H1 (cell line): ENCODE measurements around the gene KCNMB1. TPM values are rescaled to one million over a fixed set of nuclear protein-coding genes. Genes with fewer than 3 reads are reported as not detected.

Experiments
- CTCF ChIA-PET: fragments of 300-600 bp; sonication (Branson Sonifier 250); formaldehyde crosslinking; loops from one replicate; lab custom pipeline; 2021; ENCODE audit not compliant: partially characterized antibody; lab: Charles Lee
- POLR2A ChIA-PET: fragments of 300-600 bp; sonication (Branson Sonifier 250); formaldehyde crosslinking; loops from one replicate; lab custom pipeline; 2021; ENCODE audit warnings: inconsistent platforms; ENCODE audit not compliant: partially characterized antibody; lab: Charles Lee
- DNase-seq, 2 experiments: peaks; one replicate each; pipeline versions ENCODE4 v3.0.0 to v3.0.0-alpha.2; 2010 to 2022; ENCODE audit warnings: low spot score in 2 of 2, low read depth in 1 of 2, mixed read lengths in 1 of 2
- FAIRE-seq: peaks from 2 replicates; lab custom pipeline; 2011; peaks lifted over from hg19 to GRCh38; lab: Jason Lieb, UNC
- H2AFZ ChIP-seq: 2 replicates; pipeline ENCODE4 v1.8.1; 2012; ENCODE audit warnings: low read length, inconsistent platforms
- H2AK5ac ChIP-seq: 2 replicates; pipeline ENCODE4 v1.6.1; 2013; ENCODE audit warnings: low read depth, low read length
- H2BK120ac ChIP-seq: replicated peaks from 2 replicates; pipeline ENCODE3; 2013; ENCODE audit warnings: low read depth, low read length, inconsistent platforms
- H2BK12ac ChIP-seq: 2 replicates; pipeline ENCODE4 v1.6.1; 2013; ENCODE audit warnings: low read depth, low read length
- H2BK15ac ChIP-seq: 2 replicates; pipeline ENCODE4 v1.6.1; 2013; ENCODE audit warnings: low read length
- H2BK20ac ChIP-seq: 2 replicates; pipeline ENCODE4 v1.6.1; 2013; ENCODE audit warnings: low read length
- H2BK5ac ChIP-seq: 2 replicates; pipeline ENCODE4 v1.6.1; 2013; ENCODE audit warnings: low read depth, low read length
- H3K14ac ChIP-seq: 2 replicates; pipeline ENCODE4 v1.6.1; 2013; ENCODE audit warnings: inconsistent platforms; ENCODE audit not compliant: insufficient read length
- H3K18ac ChIP-seq: 2 replicates; pipeline ENCODE4 v1.6.1; 2013; ENCODE audit warnings: low read length; ENCODE audit errors: extremely low read depth
- H3K23ac ChIP-seq: 2 replicates; pipeline ENCODE4 v1.6.1; 2013; ENCODE audit warnings: inconsistent platforms; ENCODE audit not compliant: insufficient read length
- H3K23me2 ChIP-seq: 2 replicates; pipeline ENCODE4 v1.6.1; 2013; ENCODE audit warnings: low read depth, low read length
- H3K27ac ChIP-seq: 2 replicates; pipeline ENCODE4 v1.6.1; 2011; ENCODE audit warnings: low read depth, low read length, inconsistent platforms
- H3K27me3 ChIP-seq, 4 experiments: replicated peaks in 1 of 4; 1 replicate in 1 of 4; 2 replicates in 3 of 4; pipeline versions ENCODE4 v1.6.1 to v1.8.1; 2011 to 2013; ENCODE audit warnings: low read length in 3 of 4, mild to moderate bottlenecking in 3 of 4, inconsistent platforms in 2 of 4, mixed read lengths in 2 of 4, moderate library complexity in 1 of 4; ENCODE audit not compliant: control insufficient read depth in 3 of 4, insufficient read depth in 3 of 4; ENCODE audit errors: extremely low read depth in 1 of 4
- H3K36me3 ChIP-seq, 4 experiments: 2 replicates each; pipeline versions ENCODE4 v1.6.1 to v1.8.1; 2011 to 2013; ENCODE audit warnings: mild to moderate bottlenecking in 4 of 4, low read length in 3 of 4, moderate library complexity in 2 of 4, control low read depth in 1 of 4, inconsistent platforms in 1 of 4; ENCODE audit not compliant: insufficient read depth in 4 of 4, control insufficient read depth in 2 of 4
- H3K4ac ChIP-seq: replicated peaks from 2 replicates; pipeline ENCODE3; 2013; ENCODE audit warnings: low read length, low read depth, mixed read lengths, inconsistent platforms; ENCODE audit not compliant: insufficient read length
- H3K4me1 ChIP-seq, 4 experiments: replicated peaks in 1 of 4; 1 replicate in 1 of 4; 2 replicates in 3 of 4; pipeline versions ENCODE4 v1.6.1 to v1.8.1; 2011 to 2013; ENCODE audit warnings: low read length in 3 of 4, inconsistent platforms in 2 of 4, mixed read lengths in 1 of 4; ENCODE audit not compliant: insufficient read depth in 4 of 4, control insufficient read depth in 3 of 4
- H3K4me2 ChIP-seq, 2 experiments: 2 replicates each; pipeline versions ENCODE4 v1.6.1 to v1.8.1; 2011 to 2013; ENCODE audit warnings: low read depth in 2 of 2, low read length in 2 of 2, control low read depth in 1 of 2, inconsistent platforms in 1 of 2, mild to moderate bottlenecking in 1 of 2; ENCODE audit not compliant: insufficient read depth in 1 of 2
- H3K4me3 ChIP-seq, 4 experiments: fragments of 200-600, 300-600 bp in 1 of 4; sonication (generic), shearing (Covaris generic), sonication (Bioruptor Twin) in 1 of 4; 2 replicates each; pipeline versions ENCODE4 v1.5.1 to v1.8.1; 2011 to 2016; ENCODE audit warnings: low read length in 4 of 4, low read depth in 3 of 4, control low read depth in 2 of 4, inconsistent platforms in 2 of 4, mild to moderate bottlenecking in 2 of 4, mixed read lengths in 1 of 4, moderate library complexity in 1 of 4; ENCODE audit not compliant: insufficient read depth in 2 of 4; ENCODE audit errors: extremely low read depth in 1 of 4
- H3K56ac ChIP-seq: replicated peaks from 2 replicates; pipeline ENCODE3; 2013; ENCODE audit warnings: low read depth, mild to moderate bottlenecking, mixed read lengths, low read length, inconsistent platforms; ENCODE audit not compliant: insufficient read length
- H3K79me1 ChIP-seq: 2 replicates; pipeline ENCODE4 v1.6.1; 2013; ENCODE audit warnings: low read depth, low read length, control low read depth
- H3K79me2 ChIP-seq, 2 experiments: 2 replicates each; pipeline versions ENCODE4 v1.6.1 to v1.8.1; 2012 to 2013; ENCODE audit warnings: low read length in 2 of 2, mild to moderate bottlenecking in 2 of 2, inconsistent platforms in 1 of 2; ENCODE audit not compliant: insufficient read depth in 2 of 2, control insufficient read depth in 1 of 2
- H3K9ac ChIP-seq, 4 experiments: replicated peaks in 1 of 4; 1 replicate in 1 of 4; 2 replicates in 3 of 4; pipeline versions ENCODE4 v1.6.1 to v1.8.1; 2011 to 2013; ENCODE audit warnings: low read depth in 3 of 4, low read length in 3 of 4, control low read depth in 2 of 4, mild to moderate bottlenecking in 2 of 4, moderate library complexity in 2 of 4, inconsistent platforms in 1 of 4; ENCODE audit errors: extremely low read depth in 1 of 4
- H3K9me3 ChIP-seq, 2 experiments: 2 replicates each; pipeline versions ENCODE4 v1.6.1 to v1.8.1; 2012 to 2013; ENCODE audit warnings: mild to moderate bottlenecking in 2 of 2, moderate library complexity in 2 of 2, control low read depth in 1 of 2, inconsistent platforms in 1 of 2, low read depth in 1 of 2, low read length in 1 of 2, mixed read lengths in 1 of 2; ENCODE audit not compliant: insufficient read depth in 2 of 2
- H4K20me1 ChIP-seq, 2 experiments: replicated peaks in 1 of 2; 2 replicates each; pipeline versions ENCODE3 to v1.8.1; 2011 to 2013; ENCODE audit warnings: inconsistent platforms in 2 of 2, low read length in 2 of 2, mild to moderate bottlenecking in 1 of 2; ENCODE audit not compliant: insufficient read depth in 2 of 2, control insufficient read depth in 1 of 2
- H4K5ac ChIP-seq: 2 replicates; pipeline ENCODE4 v1.6.1; 2013; ENCODE audit warnings: low read length, low read depth, mixed read lengths, inconsistent platforms; ENCODE audit not compliant: insufficient read length
- H4K8ac ChIP-seq: 2 replicates; pipeline ENCODE4 v1.8.0; 2013; ENCODE audit warnings: mild to moderate bottlenecking, moderate library complexity, low read length, inconsistent platforms; ENCODE audit not compliant: insufficient read depth; ENCODE audit errors: extremely low read depth
- H4K91ac ChIP-seq: replicated peaks from 2 replicates; pipeline ENCODE3; 2013; ENCODE audit warnings: low read length, mixed read lengths, inconsistent platforms; ENCODE audit not compliant: insufficient read length
- ASH2L ChIP-seq: fragments of 200-600, 300-600 bp; sonication (generic); IDR thresholded peaks from one replicate; pipeline ENCODE4 v1.7.1; 2017; ENCODE audit warnings: low read length
- CHD1 ChIP-seq: IDR thresholded peaks from 2 replicates; pipeline ENCODE4 v1.6.1; 2012; ENCODE audit warnings: low read depth, low read length, improper control_type of control experiment
- CHD2 ChIP-seq: IDR thresholded peaks from 2 replicates; pipeline ENCODE4 v1.6.1; 2012; ENCODE audit warnings: low read length, improper control_type of control experiment
- CTBP2 ChIP-seq: IDR thresholded peaks from 2 replicates; pipeline ENCODE4 v1.7.0; 2011; ENCODE audit warnings: borderline replicate concordance, mild to moderate bottlenecking, moderate library complexity, mixed read lengths, low read length; ENCODE audit not compliant: insufficient read depth, insufficient read length
- EZH2 ChIP-seq: fragments of 200-600 bp; sonication (generic); IDR thresholded peaks from 2 replicates; pipeline ENCODE4 v1.7.1; 2012; ENCODE audit warnings: low read depth, mild to moderate bottlenecking, moderate library complexity, low read length, inconsistent platforms; ENCODE audit not compliant: severe bottlenecking
- GTF2F1 ChIP-seq: IDR thresholded peaks from 2 replicates; pipeline ENCODE4 v1.6.1; 2012; ENCODE audit warnings: low read depth, low read length, improper control_type of control experiment, borderline replicate concordance
- JUN ChIP-seq: IDR thresholded peaks from 2 replicates; pipeline ENCODE4 v1.6.1; 2011; ENCODE audit warnings: low read depth, mild to moderate bottlenecking, improper control_type of control experiment, low read length
- KDM1A ChIP-seq: fragments of 200-600, 300-600 bp; sonication (generic); IDR thresholded peaks from 2 replicates; pipeline ENCODE4 v1.7.1; 2016; ENCODE audit warnings: mild to moderate bottlenecking, low read length, borderline replicate concordance
- NRF1 ChIP-seq: IDR thresholded peaks from 2 replicates; pipeline ENCODE4 v1.6.1; 2011; ENCODE audit warnings: mild to moderate bottlenecking, low read depth, low read length, improper control_type of control experiment
- SIN3A ChIP-seq, 2 experiments: IDR thresholded peaks in 1 of 2; conservative IDR thresholded peaks in 1 of 2; 2 replicates each; pipeline ENCODE4 v1.6.1; 2011 to 2012; ENCODE audit warnings: low read length in 2 of 2, improper control_type of control experiment in 1 of 2, low read depth in 1 of 2, mild to moderate bottlenecking in 1 of 2
- SP1 ChIP-seq: IDR thresholded peaks from 2 replicates; pipeline ENCODE4 v1.6.1; 2011; ENCODE audit warnings: low read depth, low read length
- SUZ12 ChIP-seq: fragments of 200-600 bp; sonication (generic); IDR thresholded peaks from 2 replicates; pipeline ENCODE4 v1.6.1; 2012; ENCODE audit warnings: mild to moderate bottlenecking, inconsistent platforms, low read length, moderate library complexity, mixed read lengths
- WGBS, 2 experiments: shearing (Covaris generic) in 1 of 2; methylation state at CpG; one replicate each; pipeline versions ENCODE4 v1.1.6 to v1.1.7; 2013 to 2015; ENCODE audit warnings: low lambda C conversion rate in 2 of 2, mixed read lengths in 2 of 2, inconsistent platforms in 1 of 2, low coverage in 1 of 2, missing lambda C conversion rate in 1 of 2; ENCODE audit not compliant: insufficient replicate concordance in 2 of 2, insufficient coverage in 1 of 2, insufficient read length in 1 of 2; ENCODE audit errors: extremely low coverage in 1 of 2, missing lambda C conversion rate in 1 of 2; 5-methylcytosine and 5-hydroxymethylcytosine counted together
- polyA plus RNA-seq, 7 experiments: library from polyadenylated mRNA; depleted of rRNA in 3 of 7; stranded (reverse) in 5 of 7; unstranded in 2 of 7; fragments of >200 nt in 5 of 7; fragments of 200-250 nt in 2 of 7; gene quantifications; 1 replicate in 5 of 7; 2 replicates in 1 of 7; 4 replicates in 1 of 7; pipeline versions ENCODE4 v1.2.1 to v1.2.3, GENCODE V29; 2011 to 2013; ENCODE audit warnings: missing spikeins in 2 of 7, mixed read lengths in 2 of 7
- total RNA-seq: library from RNA; stranded (reverse); fragmentation: NEBNext Ultra II Directional; extraction: Animal tissue kit (Norgen Biotek cat#: 25700); gene quantifications from 2 replicates; pipeline ENCODE4 v1.2.1, GENCODE V29; 2021
- TF ChIP-seq, protein P1 (sequence below): IDR thresholded peaks from 2 replicates; pipeline ENCODE4 v1.6.1; 2012; ENCODE audit warnings: inconsistent platforms

The KCNMB1 gene
- total and polyA plus RNA-seq, 2 of the 8 experiments (the other 6 are each of a cell fraction or from before 2014, with no cell fraction given) = 0.08 to 0.19 TPM

DNA sequence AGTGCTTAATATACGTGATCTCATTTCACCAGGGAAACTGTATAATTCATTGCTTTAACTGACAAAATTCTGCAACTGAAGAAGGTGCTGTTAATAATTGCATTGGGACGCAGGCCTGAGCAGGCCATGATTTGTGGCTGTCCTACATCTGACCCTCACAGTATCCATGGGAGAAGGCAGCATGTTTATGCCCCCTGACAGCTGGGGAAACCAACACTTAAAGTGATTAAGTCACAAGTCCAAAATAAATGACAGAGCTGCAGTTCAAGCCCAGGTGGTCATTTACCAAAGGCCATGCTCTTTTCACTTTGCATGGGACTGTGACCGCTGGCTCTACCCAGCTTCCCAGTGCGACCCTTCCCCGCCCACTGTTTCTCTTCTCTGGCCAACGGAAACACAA is 30.5 kb upstream of the KCNMB1 start:
- H3K4me2 ChIP-seq = no peak overlapping the region
- no peak overlapping the region for H2BK20ac ChIP-seq
- H4K20me1 ChIP-seq = no peaks in the 10 kb centered on the region
- no peaks in the 10 kb centered on the region for H3K36me3 ChIP-seq
- no peak overlapping the region for H3K23ac ChIP-seq
- WGBS, 2 experiments = 77% methylated on average over 6 of the region's 6 CpGs; no CpG with 5 or more reads in 1 of the 2 experiments
- no peak overlapping the region for H3K18ac ChIP-seq
- DNase-seq (no peak), FAIRE-seq (no peak)
- no peak overlapping the region for H2AK5ac ChIP-seq
- H4K5ac ChIP-seq = no peak overlapping the region
- H3K27me3 ChIP-seq = no peaks in the 10 kb centered on the region
- no peak overlapping the region for H2BK12ac ChIP-seq
- H3K14ac ChIP-seq = no peak overlapping the region
- H3K4me1 ChIP-seq = peaks cover 0 to 2% (median 0%) of the 10 kb centered on the region in 4 experiments; a peak in 3 of 7 replicates
- no peaks in the 10 kb centered on the region for H3K9me3 ChIP-seq
- H2BK120ac ChIP-seq = no peak overlapping the region
- H3K27ac ChIP-seq = no peak overlapping the region
- TF ChIP-seq NRF1 (no peak), CHD1 (no peak), KDM1A (no peak), CTBP2 (no peak), EZH2 (no peak), CHD2 (no peak), JUN (no peak), GTF2F1 (no peak), SIN3A (conservative IDR thresholded peaks at IDR 0.05 in 1 of 2, IDR thresholded peaks at IDR 0.05 in 1 of 2; ENCODE audit: low read depth in 1 of 2, low read length in 2 of 2) (no peak), ASH2L (no peak), SP1 (no peak), SUZ12 (no peak)
- TF ChIP-seq, protein P1, sequence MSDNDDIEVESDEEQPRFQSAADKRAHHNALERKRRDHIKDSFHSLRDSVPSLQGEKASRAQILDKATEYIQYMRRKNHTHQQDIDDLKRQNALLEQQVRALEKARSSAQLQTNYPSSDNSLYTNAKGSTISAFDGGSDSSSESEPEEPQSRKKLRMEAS = no peak
- no peak overlapping the region for H3K4ac ChIP-seq
- no peak overlapping the region for H4K8ac ChIP-seq
- H2BK15ac ChIP-seq = no peak overlapping the region
- CTCF ChIA-PET = interaction anchor here (0.6 to 10.8 kb wide), 17 partner anchors 9 to 212 kb away, joined by 3 to 151 read pairs (median 3); partner anchors contain the start of gene KCNMB1
- no peaks in the 10 kb centered on the region for H3K79me2 ChIP-seq
- no peak overlapping the region for H3K56ac ChIP-seq
- H3K9ac ChIP-seq = no peak overlapping the region
- no peak overlapping the region for H2AFZ ChIP-seq
- H3K4me3 ChIP-seq = no peak overlapping the region
- POLR2A ChIA-PET = no interaction called here
- H3K79me1 ChIP-seq = no peaks in the 10 kb centered on the region
- H4K91ac ChIP-seq = peak overlapping the region; percentile 6
- H3K23me2 ChIP-seq = no peaks in the 10 kb centered on the region
- H2BK5ac ChIP-seq = no peak overlapping the region
